HepG2 (cell line): Measurements from ENCODE around the gene GOT1. TPM values are rescaled to one million over a fixed set of nuclear protein-coding genes. Genes with fewer than 3 reads are reported as not detected.
A peak's percentile ranks its signal among the peaks of the same experiment; 100 is the strongest.

Experiments used
- ATAC-seq: fragments of 200-7000 bp; cut with Tn5 transposase; 3 replicates; pipeline ENCODE4 v1.9.1; 2020; ENCODE audit warnings: mild to moderate bottlenecking, moderate library complexity
- BruUV-seq: library from RNA; stranded (reverse); fragments of 400-500 nt; replicated peaks from 2 replicates; lab custom pipeline; 2021; lab: Mats Ljungman, UMichigan
- CTCF ChIA-PET: fragments of 300-600 bp; formaldehyde crosslinking; extraction: SDS; loops from one replicate; lab custom pipeline; 2021; ENCODE audit warnings: low total read pairs, inconsistent platforms, low intra/inter-chr PET ratio; lab: Yijun Ruan, JAX
- POLR2A ChIA-PET: fragments of 350-600 bp; sonication (Branson Sonifier 250); formaldehyde crosslinking; loops from one replicate; lab custom pipeline; 2020; ENCODE audit warnings: antibody characterized with exemption, inconsistent platforms; lab: Yijun Ruan, JAX
- DNase-seq: peaks from one replicate; pipeline ENCODE4 v3.0.0-alpha.2; 2015; ENCODE audit warnings: low spot score
- FAIRE-seq: peaks from 3 replicates; lab custom pipeline; 2011; peaks lifted over from hg19 to GRCh38; lab: Jason Lieb, UNC
- H2AFZ ChIP-seq: one replicate; pipeline ENCODE4 v1.6.1; 2011; ENCODE audit warnings: low read length, inconsistent platforms
- H3K27ac ChIP-seq: fragments of 300-600 bp; 3 replicates; pipeline ENCODE4 v1.8.0; 2011; ENCODE audit warnings: mixed run types, mild to moderate bottlenecking, mixed read lengths, low read length, inconsistent platforms; ENCODE audit not compliant: insufficient read depth; ENCODE audit errors: extremely low read length
- H3K27me3 ChIP-seq, 2 experiments: fragments of 200-600 bp in 1 of 2; 2 replicates in 1 of 2; 3 replicates in 1 of 2; pipeline versions ENCODE4 v1.6.0 to v1.8.0; 2011; ENCODE audit warnings: low read length in 2 of 2, mild to moderate bottlenecking in 2 of 2, moderate library complexity in 2 of 2, inconsistent platforms in 1 of 2; ENCODE audit not compliant: insufficient read depth in 2 of 2, control insufficient read depth in 1 of 2
- H3K36me3 ChIP-seq, 2 experiments: fragments of 200-600 bp in 1 of 2; replicated peaks in 1 of 2; 2 replicates in 1 of 2; 3 replicates in 1 of 2; pipeline versions ENCODE4 v1.5.1 to v1.8.0; 2011; ENCODE audit warnings: low read length in 2 of 2, inconsistent platforms in 1 of 2; ENCODE audit not compliant: insufficient read depth in 2 of 2, control insufficient read depth in 1 of 2
- H3K4me1 ChIP-seq: 2 replicates; pipeline ENCODE4 v1.5.1; 2012; ENCODE audit warnings: low read length, inconsistent platforms; ENCODE audit not compliant: insufficient read depth
- H3K4me2 ChIP-seq: 2 replicates; pipeline ENCODE4 v1.6.0; 2011; ENCODE audit warnings: low read depth, low read length, inconsistent platforms
- H3K4me3 ChIP-seq, 3 experiments: fragments of 200-600 bp in 1 of 3; sonication (generic), shearing (Covaris generic) in 1 of 3; replicated peaks in 1 of 3; 2 replicates each; pipeline ENCODE4 v1.5.1; 2011 to 2016; ENCODE audit warnings: low read length in 3 of 3, inconsistent platforms in 2 of 3, low read depth in 2 of 3, mild to moderate bottlenecking in 2 of 3, control low read depth in 1 of 3, mixed read lengths in 1 of 3; ENCODE audit not compliant: insufficient read depth in 1 of 3
- H3K79me2 ChIP-seq: one replicate; pipeline ENCODE4 v1.6.1; 2011; ENCODE audit warnings: low read length, inconsistent platforms; ENCODE audit not compliant: insufficient read depth
- H3K9ac ChIP-seq: 2 replicates; pipeline ENCODE4 v1.6.0; 2011; ENCODE audit warnings: mild to moderate bottlenecking, low read depth, low read length, inconsistent platforms; ENCODE audit not compliant: insufficient read depth
- H3K9me3 ChIP-seq: 2 replicates; pipeline ENCODE4 v1.5.1; 2012; ENCODE audit warnings: mild to moderate bottlenecking, low read length
- H4K20me1 ChIP-seq: 2 replicates; pipeline ENCODE4 v1.6.0; 2011; ENCODE audit warnings: inconsistent platforms, mild to moderate bottlenecking, low read length, moderate library complexity; ENCODE audit not compliant: insufficient read depth
- ARHGAP35 ChIP-seq: sonication (generic); formaldehyde crosslinking; IDR thresholded peaks from 2 replicates; pipeline ENCODE4 v1.9.0; 2022; ENCODE audit warnings: mild to moderate bottlenecking, inconsistent platforms, moderate library complexity, missing genetic modification reagents, borderline replicate concordance
- DMAP1 ChIP-seq: IDR thresholded peaks from 2 replicates; pipeline ENCODE4 v1.6.1; 2016
- DR1 ChIP-seq: sonication (generic); formaldehyde crosslinking; IDR thresholded peaks from 2 replicates; pipeline ENCODE4 v1.8.0; 2021; ENCODE audit warnings: mild to moderate bottlenecking, missing genetic modification reagents, inconsistent platforms
- HOXA5 ChIP-seq: sonication (generic); formaldehyde crosslinking; IDR thresholded peaks from 2 replicates; pipeline ENCODE4 v1.4.0; 2020; ENCODE audit warnings: missing genetic modification reagents
- HOXA7 ChIP-seq: sonication (generic); formaldehyde crosslinking; IDR thresholded peaks from 2 replicates; pipeline ENCODE4 v1.8.1; 2022; ENCODE audit warnings: mild to moderate bottlenecking, missing genetic modification reagents, moderate library complexity
- MXD4 ChIP-seq: IDR thresholded peaks from 2 replicates; pipeline ENCODE4 v1.6.1; 2016; ENCODE audit warnings: mild to moderate bottlenecking, missing biosample characterization, missing genetic modification reagents
- MZF1 ChIP-seq: sonication (generic); formaldehyde crosslinking; IDR thresholded peaks from 2 replicates; pipeline ENCODE4 v1.8.1; 2023; ENCODE audit warnings: mild to moderate bottlenecking, missing genetic modification reagents, borderline replicate concordance
- PCBP2 ChIP-seq: fragments of 200-400 bp; formaldehyde crosslinking; optimal IDR thresholded peaks from 2 replicates; pipeline ENCODE3; 2018; ENCODE audit warnings: low read length, low read depth; ENCODE audit not compliant: poor library complexity, severe bottlenecking
- RORA ChIP-seq: sonication (generic); formaldehyde crosslinking; IDR thresholded peaks from 2 replicates; pipeline ENCODE4 v1.5.0; 2020; ENCODE audit warnings: mild to moderate bottlenecking, missing genetic modification reagents, moderate library complexity
- TFAP4 ChIP-seq: sonication (generic); IDR thresholded peaks from 2 replicates; pipeline ENCODE4 v1.6.1; 2016; ENCODE audit warnings: low read depth, borderline replicate concordance
- YEATS4 ChIP-seq: sonication (generic); formaldehyde crosslinking; IDR thresholded peaks from 2 replicates; pipeline ENCODE4 v1.4.0; 2020; ENCODE audit warnings: missing genetic modification reagents, borderline replicate concordance
- ZBTB3 ChIP-seq: sonication (generic); formaldehyde crosslinking; IDR thresholded peaks from 2 replicates; pipeline ENCODE4 v1.4.0; 2020; ENCODE audit warnings: low read depth, mild to moderate bottlenecking, moderate library complexity, missing genetic modification reagents, borderline replicate concordance
- ZBTB38 ChIP-seq: sonication (generic); formaldehyde crosslinking; IDR thresholded peaks from 2 replicates; pipeline ENCODE4 v1.5.1; 2020; ENCODE audit warnings: mild to moderate bottlenecking, missing genetic modification reagents
- ZNF350 ChIP-seq: sonication (generic); formaldehyde crosslinking; IDR thresholded peaks from 2 replicates; pipeline ENCODE4 v1.4.0; 2020; ENCODE audit warnings: mild to moderate bottlenecking, low read depth, missing genetic modification reagents, borderline replicate concordance
- ZNF570 ChIP-seq: sonication (generic); formaldehyde crosslinking; IDR thresholded peaks from 2 replicates; pipeline ENCODE4 v1.4.0; 2020; ENCODE audit warnings: mild to moderate bottlenecking, missing genetic modification reagents, borderline replicate concordance
- whole genome bisulfite sequencing: methylation state at CpG from one replicate; pipeline ENCODE4 v1.1.6; 2017; ENCODE audit warnings: low lambda C conversion rate; 5-methylcytosine and 5-hydroxymethylcytosine counted together
- in situ Hi-C: cut with HindIII; loops from 2 replicates; pipeline ENCODE4 v1.10.0; 2017; ENCODE audit warnings: low pct_unique_long_range_greater_than_20kb; ENCODE audit not compliant: extremely low pct_ligation_motif_present
- intact Hi-C: fragments of 100-400 bp; cut with micrococcal nuclease; formaldehyde crosslinking; loops from one replicate; pipeline ENCODE4 v1.10.0; 2022; ENCODE audit not compliant: unreplicated experiment
- polyA plus RNA-seq, 8 experiments: library from polyadenylated mRNA; depleted of rRNA in 3 of 8; stranded (reverse) in 7 of 8; unstranded in 1 of 8; fragments of >200 nt; fragmentation: Illumina TruSeq in 4 of 8; extraction: Trizol in 4 of 8; gene quantifications; 2 replicates each; pipeline versions ENCODE4 v1.2.1 to v1.2.3, GENCODE V29; 2011 to 2016; ENCODE audit warnings: low read depth in 4 of 8, missing spikeins in 1 of 8, mixed read lengths in 1 of 8; ENCODE audit not compliant: insufficient read depth in 1 of 8
- total RNA-seq, 5 experiments: library from RNA; depleted of rRNA; stranded (reverse); fragments of >200 nt; fragmentation: Illumina TruSeq; extraction: Trizol; gene quantifications; 2 replicates each; pipeline ENCODE4 v1.2.3, GENCODE V29; 2016; ENCODE audit warnings: low read depth in 1 of 5

Gene GOT1
- total and polyA plus RNA-seq, 2 of the 13 experiments (the other 11 are each of a cell fraction or from before 2014, with no cell fraction given), result 81.2 to 102 TPM

GRCh38 chr10:99422529-99423096 lies 7.8 kb downstream of the GOT1 start:
- H2AFZ ChIP-seq, result no peak overlapping the region
- peak overlapping the region; percentile 68 for H3K27ac ChIP-seq
- WGBS, result 98% methylated on average over 5 of the region's 5 CpGs
- no peaks in the 10 kb centered on the region for H3K27me3 ChIP-seq
- DNase-seq (no peak), ATAC-seq (no peak), FAIRE-seq (no peak)
- H3K4me2 ChIP-seq, result no peak overlapping the region
- peaks cover 52% of the 10 kb centered on the region for H3K79me2 ChIP-seq
- intact Hi-C loops, result no loop called here
- H3K36me3 ChIP-seq, result peaks cover 18 to 66% of the 10 kb centered on the region in 2 experiments
- CTCF ChIA-PET, result no interaction called here
- H4K20me1 ChIP-seq, result no peaks in the 10 kb centered on the region
- TF ChIP-seq ZNF570 (CRISPR knock-in tag), result no peak
- no peak overlapping the region for H3K4me3 ChIP-seq
- H3K4me1 ChIP-seq, result peaks cover 69% of the 10 kb centered on the region
- POLR2A ChIA-PET, result interaction anchor here (0.9 to 4.2 kb wide), 2 partner anchors 8 to 13 kb away, joined by 3 to 43 read pairs; partner anchors contain the start of gene GOT1
- BruUV-seq, result no TSS peak
- H3K9me3 ChIP-seq, result no peaks in the 10 kb centered on the region
- H3K9ac ChIP-seq, result no peak overlapping the region
- in situ Hi-C loops, result no loop called here

- Histone ChIP-seq H3K27me3 (no peaks in the 10 kb centered on the region), H3K4me2 (peak overlapping the region; percentile 50), H3K9ac (peak overlapping the region; percentile 32; the same call in 1 of the 2 replicates), H3K36me3 (peaks cover 17 to 61% of the 10 kb centered on the region in 2 experiments), H4K20me1 (no peaks in the 10 kb centered on the region), H2AFZ (no peak overlapping the region), H3K9me3 (no peaks in the 10 kb centered on the region), H3K79me2 (peaks cover 42% of the 10 kb centered on the region), H3K4me1 (peaks cover 59% of the 10 kb centered on the region), H3K4me3 (0 out of 6 replicates have a peak overlapping the region, but pooled peaks of 1 of the 3 experiments have one; percentile 18), H3K27ac (peak overlapping the region; percentile 68)
- peak; percentile 72 for FAIRE-seq
- CTCF ChIA-PET, result no interaction called here
- WGBS, result 8% methylated on average over 3 of the region's 3 CpGs
- no TSS peak for BruUV-seq
- ATAC-seq, result peak; percentile 96
- intact Hi-C loops, result no loop called here
- POLR2A ChIA-PET, result interaction anchor here (0.7 to 4.2 kb wide), 5 partner anchors 9 to 25 kb away, joined by 3 to 43 read pairs (median 3); partner anchors contain the start of gene GOT1
- peak; percentile 88 for DNase-seq
- in situ Hi-C loops, result no loop called here
- no peak for TF ChIP-seq ZBTB3 (CRISPR knock-in tag)
- TF ChIP-seq PCBP2, result no peak
- TF ChIP-seq DR1 (CRISPR knock-in tag), result no peak
- peak; percentile 25; the same call in 1 of the 2 replicates for TF ChIP-seq MXD4 (CRISPR knock-in tag)
- no peak for TF ChIP-seq MZF1
- no peak for TF ChIP-seq ZBTB38 (CRISPR knock-in tag)
- no peak for TF ChIP-seq HOXA7
- TF ChIP-seq RORA (CRISPR knock-in tag), result no peak
- TF ChIP-seq YEATS4, result no peak
- TF ChIP-seq ZNF350 (CRISPR knock-in tag), result no peak
- TF ChIP-seq DMAP1 (CRISPR knock-in tag), result no peak
- no peak for TF ChIP-seq ARHGAP35 (CRISPR knock-in tag)
- no peak for TF ChIP-seq TFAP4
- TF ChIP-seq HOXA5 (CRISPR knock-in tag), result peak; percentile 71; the same call in 1 of the 2 replicates
Measured at GRCh38 chr10:99421233-99421739, 9.1 kb downstream of the GOT1 start.
